Testis (tissue), 3 donors: ENCODE data around the gene TPM2. TPM values are rescaled to one million over a fixed set of nuclear protein-coding genes. Genes with fewer than 3 reads are reported as not detected.

ENCODE experiments used
- DNase-seq: peaks from one replicate; pipeline ENCODE4 v3.0.0-alpha.2; 2019
- H3K27ac ChIP-seq, 2 donors: fragments of 200-600 bp; sonication (generic); one replicate each; pipeline ENCODE4 v1.5.1; 2019
- H3K27me3 ChIP-seq: fragments of 200-600 bp; sonication (generic); one replicate; pipeline ENCODE4 v1.5.1; 2019
- H3K36me3 ChIP-seq: fragments of 200-600 bp; sonication (generic); one replicate; pipeline ENCODE4 v1.5.1; 2017; ENCODE audit warnings: low read depth; ENCODE audit errors: missing control alignments
- H3K4me1 ChIP-seq: fragments of 200-600 bp; sonication (generic); one replicate; pipeline ENCODE4 v1.5.1; 2019
- H3K4me3 ChIP-seq, 2 donors: fragments of 200-600 bp; sonication (generic); one replicate each; pipeline ENCODE4 v1.5.1; 2017 to 2019
- H3K9me3 ChIP-seq: fragments of 200-600 bp; sonication (generic); one replicate; pipeline ENCODE4 v1.5.1; 2017
- POLR2A ChIP-seq: fragments of 450-650 bp; IDR thresholded peaks from one replicate; pipeline ENCODE4 v1.6.1; 2017; ENCODE audit warnings: antibody characterized with exemption, mild to moderate bottlenecking, moderate library complexity
- WGBS, 2 donors: methylation state at CpG; one replicate each; pipeline ENCODE4 v1.1.5; 2018; 5-methylcytosine and 5-hydroxymethylcytosine counted together
- intact Hi-C: fragments of 100-400 bp; cut with DNase I; formaldehyde crosslinking; loops from one replicate; pipeline ENCODE4 v1.15.1; 2023; ENCODE audit warnings: low total_unique reads
- polyA plus RNA-seq: library from polyadenylated mRNA; stranded (reverse); fragments of 350-450 nt; fragmentation: Illumina TruSeq; extraction: RNeasy Lipid Tissue Mini Kit (QIAGEN cat#74804); gene quantifications from one replicate; pipeline ENCODE4 v1.2.3, GENCODE V29; 2014; ENCODE audit warnings: low read depth, low replicate concordance; ENCODE audit not compliant: insufficient read depth
- total RNA-seq, 2 donors: library from RNA; depleted of rRNA; stranded (reverse); fragments of >200 nt; gene quantifications; one replicate each; pipeline ENCODE4 v1.2.3, GENCODE V29; 2016
- TF ChIP-seq, protein P1 (sequence below), 3 experiments: fragments of 450-650 bp in 2 of 3; fragments of 200-600 bp in 1 of 3; sonication (generic) in 1 of 3; IDR thresholded peaks; one replicate each; pipeline ENCODE4 v1.5.1; 2016 to 2019; ENCODE audit warnings: antibody characterized with exemption in 3 of 3, mild to moderate bottlenecking in 2 of 3, moderate library complexity in 1 of 3

TPM2 gene
- total and polyA plus RNA-seq, 3 donors from 2014 or later = 182 to 369 (median 211) TPM

DNA sequence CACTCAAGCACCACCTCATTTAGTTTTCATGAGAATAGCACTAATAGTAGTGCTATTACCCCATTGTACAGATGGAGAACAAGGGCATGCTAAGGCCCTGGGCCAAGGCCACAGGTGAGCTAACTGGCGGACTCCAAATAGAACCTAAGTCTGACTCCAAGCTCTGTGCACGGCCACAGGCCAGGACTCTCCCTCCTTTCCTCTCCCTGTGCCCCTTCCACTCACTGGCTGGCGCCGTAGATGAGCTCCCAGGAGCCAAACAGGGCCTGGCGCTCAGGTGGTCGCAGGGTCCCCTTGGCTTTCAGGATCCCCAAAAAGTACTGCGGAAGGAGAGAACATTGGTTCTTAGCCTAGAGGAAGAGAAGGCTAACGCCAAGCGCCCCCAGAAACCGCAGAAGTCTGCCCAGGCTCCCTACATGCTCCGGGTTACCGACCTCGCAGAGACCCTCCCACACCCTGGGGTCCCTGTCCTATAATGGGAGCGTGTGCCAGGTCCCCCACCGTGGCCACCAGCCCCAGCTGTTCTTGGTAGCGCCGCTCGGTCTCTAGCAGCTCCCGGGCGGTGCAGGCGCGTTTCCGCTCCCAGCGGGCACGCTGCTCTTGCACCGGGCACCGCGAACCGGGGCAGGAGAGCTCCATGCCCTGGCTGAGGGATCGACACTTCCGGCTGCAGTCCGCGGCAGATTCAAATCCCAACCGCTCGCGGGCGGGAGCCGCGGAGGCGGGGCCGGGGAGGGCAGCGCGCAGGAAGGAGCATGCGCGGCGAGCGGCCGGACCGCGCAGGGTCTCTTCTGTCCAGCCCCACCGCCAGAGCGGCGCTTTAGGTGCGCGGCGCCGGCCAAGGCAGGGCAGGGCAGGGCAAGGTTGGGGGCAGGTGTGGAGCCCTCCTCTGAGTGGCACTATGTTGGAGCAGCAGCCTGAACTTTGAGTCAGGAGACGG lies 24.9 kb downstream of the TPM2 start, which contains the start of gene ARHGEF39:
ARHGEF39 (minus strand) TSS at position 665 of the 940 bp plus-strand sequence; CDS start at position 639, 26 bp downstream.
- peak within 1 kb of the TSS; percentile 53 to 63 for H3K4me3 ChIP-seq
- 8 to 16% methylated on average over 18 to 49 of the region's 58 CpGs for WGBS, 2 donors
- H3K27me3 ChIP-seq = no peaks in the 10 kb centered on the region
- no peaks in the 10 kb centered on the region for H3K36me3 ChIP-seq
- no peaks in the 10 kb centered on the region for H3K9me3 ChIP-seq
- peak; percentile 84 for DNase-seq
- intact Hi-C loops = loop anchor here (10.0 kb wide), 1 partner anchor 60 kb away; no protein-coding TSS in a partner anchor
- H3K27ac ChIP-seq = peak within 1 kb of the TSS; percentile 22 to 37
- TF ChIP-seq, protein P1, sequence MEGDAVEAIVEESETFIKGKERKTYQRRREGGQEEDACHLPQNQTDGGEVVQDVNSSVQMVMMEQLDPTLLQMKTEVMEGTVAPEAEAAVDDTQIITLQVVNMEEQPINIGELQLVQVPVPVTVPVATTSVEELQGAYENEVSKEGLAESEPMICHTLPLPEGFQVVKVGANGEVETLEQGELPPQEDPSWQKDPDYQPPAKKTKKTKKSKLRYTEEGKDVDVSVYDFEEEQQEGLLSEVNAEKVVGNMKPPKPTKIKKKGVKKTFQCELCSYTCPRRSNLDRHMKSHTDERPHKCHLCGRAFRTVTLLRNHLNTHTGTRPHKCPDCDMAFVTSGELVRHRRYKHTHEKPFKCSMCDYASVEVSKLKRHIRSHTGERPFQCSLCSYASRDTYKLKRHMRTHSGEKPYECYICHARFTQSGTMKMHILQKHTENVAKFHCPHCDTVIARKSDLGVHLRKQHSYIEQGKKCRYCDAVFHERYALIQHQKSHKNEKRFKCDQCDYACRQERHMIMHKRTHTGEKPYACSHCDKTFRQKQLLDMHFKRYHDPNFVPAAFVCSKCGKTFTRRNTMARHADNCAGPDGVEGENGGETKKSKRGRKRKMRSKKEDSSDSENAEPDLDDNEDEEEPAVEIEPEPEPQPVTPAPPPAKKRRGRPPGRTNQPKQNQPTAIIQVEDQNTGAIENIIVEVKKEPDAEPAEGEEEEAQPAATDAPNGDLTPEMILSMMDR (IDR thresholded peaks at IDR 0.05) = no peak
- no peak for TF ChIP-seq POLR2A
- peaks cover 14% of the 10 kb centered on the region for H3K4me1 ChIP-seq

DNA sequence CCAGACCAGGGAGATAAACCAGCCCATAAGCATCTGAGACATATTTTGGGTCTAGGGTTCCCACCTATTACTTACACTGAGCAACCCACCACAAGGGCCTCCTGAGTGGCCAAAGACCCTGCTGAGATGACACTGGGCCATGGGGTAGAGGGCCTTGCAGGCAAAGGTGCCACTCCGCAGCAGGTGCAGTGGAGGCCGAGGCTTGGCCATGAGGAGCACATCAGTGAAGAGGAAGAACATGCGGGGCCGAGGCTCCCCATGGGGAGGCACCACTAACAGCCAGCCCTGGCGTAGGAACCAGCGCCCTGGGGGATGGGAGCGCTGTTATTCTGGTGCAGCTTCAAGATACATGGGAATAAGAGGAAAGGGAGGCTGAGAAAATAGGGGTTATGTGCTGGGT lies 27.3 kb downstream of the TPM2 start:
- no peak overlapping the region for H3K4me3 ChIP-seq
- DNase-seq = no peak
- no peaks in the 10 kb centered on the region for H3K27me3 ChIP-seq
- no peaks in the 10 kb centered on the region for H3K36me3 ChIP-seq
- no peak overlapping the region for H3K27ac ChIP-seq
- WGBS, 2 donors = 90 to 91% methylated on average over 3 to 7 of the region's 7 CpGs
- no peak for TF ChIP-seq POLR2A
- TF ChIP-seq, protein P1 (IDR thresholded peaks at IDR 0.05) = no peak
- peaks cover 19% of the 10 kb centered on the region for H3K4me1 ChIP-seq
- no peaks in the 10 kb centered on the region for H3K9me3 ChIP-seq
- intact Hi-C loops = loop anchor here (10.0 kb wide), 1 partner anchor 62 kb away; no protein-coding TSS in a partner anchor

DNA sequence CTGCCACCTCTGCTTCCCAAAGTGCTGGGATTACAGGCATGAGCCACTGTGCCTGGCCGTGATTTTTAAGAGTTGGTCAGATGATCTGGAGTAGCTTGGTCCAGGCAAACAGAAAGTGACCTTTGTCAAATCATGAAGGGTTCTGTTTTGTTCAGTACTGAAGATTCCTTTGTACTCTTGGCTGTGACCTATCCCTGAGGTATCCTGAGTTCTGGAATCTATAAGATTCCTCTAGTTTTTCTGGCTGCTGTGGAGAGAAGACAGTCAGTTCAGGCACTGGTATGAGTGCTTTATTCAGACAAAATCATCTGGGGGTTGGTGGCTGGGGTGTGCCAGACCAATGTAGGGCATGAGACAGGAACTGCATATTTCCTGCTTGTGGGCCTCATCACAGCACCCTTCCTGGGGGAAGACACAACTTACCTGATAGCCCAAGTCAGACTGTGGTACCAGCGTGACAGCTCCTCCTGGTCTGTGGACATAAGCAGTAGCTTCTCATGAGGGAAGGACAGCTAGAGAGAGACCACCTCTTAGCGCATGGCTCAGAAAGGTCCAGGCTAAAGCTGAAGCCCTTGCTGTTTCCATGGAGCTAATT lies 27.9 kb downstream of the TPM2 start:
- intact Hi-C loops = loop anchor here (10.0 kb wide), 1 partner anchor 63 kb away; no protein-coding TSS in a partner anchor
- Histone ChIP-seq H3K36me3 (no peaks in the 10 kb centered on the region), H3K4me1 (peaks cover 19% of the 10 kb centered on the region), H3K27me3 (no peaks in the 10 kb centered on the region), H3K4me3 (no peak overlapping the region), H3K27ac (peak overlapping the region; percentile 36 to 77), H3K9me3 (no peaks in the 10 kb centered on the region)
- DNase-seq = no peak
- no peak for TF ChIP-seq POLR2A
- TF ChIP-seq, protein P1 (IDR thresholded peaks at IDR 0.05) = no peak
- WGBS, 2 donors = 74 to 89% methylated on average over 3 of the region's 3 CpGs

DNA sequence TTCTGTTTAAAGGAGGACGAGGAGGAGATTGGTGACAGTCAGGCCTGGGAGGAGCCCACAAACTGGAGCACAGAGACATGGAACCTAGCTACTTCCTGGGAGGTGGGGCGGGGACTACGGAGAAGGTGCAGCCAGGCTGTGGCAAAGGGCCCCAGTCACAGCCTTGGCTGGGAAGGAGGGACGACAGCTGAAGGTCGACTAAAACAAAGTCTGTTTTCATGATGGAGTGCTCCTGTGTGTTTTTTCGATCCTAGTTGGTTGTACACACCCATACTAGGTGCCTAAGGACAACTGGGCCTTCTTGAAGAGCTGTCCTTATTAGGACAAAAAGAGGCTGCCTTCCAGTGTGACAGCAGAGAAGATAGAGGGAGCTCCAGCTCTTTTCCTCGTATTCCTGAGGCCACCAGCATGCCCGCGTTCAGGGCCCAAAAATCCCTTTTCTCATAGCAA lies 28.7 kb downstream of the TPM2 start:
- no peaks in the 10 kb centered on the region for H3K27me3 ChIP-seq
- peak overlapping the region; percentile 36 to 77 for H3K27ac ChIP-seq
- intact Hi-C loops = loop anchor here (10.0 kb wide), 1 partner anchor 64 kb away; no protein-coding TSS in a partner anchor
- H3K9me3 ChIP-seq = no peaks in the 10 kb centered on the region
- 41 to 50% methylated on average over 9 of the region's 9 CpGs for whole genome bisulfite sequencing, 2 donors
- H3K36me3 ChIP-seq = no peaks in the 10 kb centered on the region
- peaks cover 16% of the 10 kb centered on the region for H3K4me1 ChIP-seq
- TF ChIP-seq, protein P1 (IDR thresholded peaks at IDR 0.05) = peak; percentile 28 to 46 (median 32)
- no peak for TF ChIP-seq POLR2A
- peak; percentile 59 for DNase-seq
- no peak overlapping the region for H3K4me3 ChIP-seq
